Hepatocyte (in vitro differentiated cells): ENCODE data around the gene NYAP2.

ENCODE experiments used
- EZH2 ChIP-seq: fragments of 200-600 bp; sonication (generic); IDR thresholded peaks from 2 replicates; pipeline ENCODE4 v1.6.1; 2016; ENCODE audit warnings: antibody characterized with exemption, mild to moderate bottlenecking, borderline replicate concordance
- TF ChIP-seq, protein P1 (sequence below): fragments of 200-600 bp; sonication (generic); IDR thresholded peaks from 2 replicates; pipeline ENCODE4 v1.5.1; 2016; ENCODE audit warnings: antibody characterized with exemption, mild to moderate bottlenecking; ENCODE audit not compliant: poor library complexity

DNA sequence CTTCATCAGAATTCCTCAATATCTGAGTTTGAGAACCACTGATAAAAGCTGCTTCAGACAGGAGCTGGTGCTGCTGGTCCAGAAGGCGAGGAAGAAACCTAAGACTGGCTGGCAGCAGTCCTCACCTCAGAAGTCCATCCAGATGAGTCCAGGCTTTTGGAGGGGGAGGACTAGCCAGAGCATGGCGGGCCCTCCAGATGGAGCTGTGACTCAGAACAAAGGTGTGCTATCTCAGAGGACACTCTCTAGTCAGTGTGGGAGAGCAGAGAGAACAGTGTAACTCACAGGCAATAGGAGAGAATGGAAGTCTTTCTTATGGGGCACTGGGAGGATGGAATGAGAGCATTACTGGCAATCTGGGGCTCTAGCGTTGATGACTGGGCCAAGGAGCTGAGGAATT, 191.4 kb downstream of the NYAP2 start:
- TF ChIP-seq, protein P1, sequence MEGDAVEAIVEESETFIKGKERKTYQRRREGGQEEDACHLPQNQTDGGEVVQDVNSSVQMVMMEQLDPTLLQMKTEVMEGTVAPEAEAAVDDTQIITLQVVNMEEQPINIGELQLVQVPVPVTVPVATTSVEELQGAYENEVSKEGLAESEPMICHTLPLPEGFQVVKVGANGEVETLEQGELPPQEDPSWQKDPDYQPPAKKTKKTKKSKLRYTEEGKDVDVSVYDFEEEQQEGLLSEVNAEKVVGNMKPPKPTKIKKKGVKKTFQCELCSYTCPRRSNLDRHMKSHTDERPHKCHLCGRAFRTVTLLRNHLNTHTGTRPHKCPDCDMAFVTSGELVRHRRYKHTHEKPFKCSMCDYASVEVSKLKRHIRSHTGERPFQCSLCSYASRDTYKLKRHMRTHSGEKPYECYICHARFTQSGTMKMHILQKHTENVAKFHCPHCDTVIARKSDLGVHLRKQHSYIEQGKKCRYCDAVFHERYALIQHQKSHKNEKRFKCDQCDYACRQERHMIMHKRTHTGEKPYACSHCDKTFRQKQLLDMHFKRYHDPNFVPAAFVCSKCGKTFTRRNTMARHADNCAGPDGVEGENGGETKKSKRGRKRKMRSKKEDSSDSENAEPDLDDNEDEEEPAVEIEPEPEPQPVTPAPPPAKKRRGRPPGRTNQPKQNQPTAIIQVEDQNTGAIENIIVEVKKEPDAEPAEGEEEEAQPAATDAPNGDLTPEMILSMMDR, result no peak
- TF ChIP-seq EZH2, result no peak
